Activated CD4-positive, alpha-beta T cell treated with anti-CD3 and anti-CD28 coated beads for 36 hours (primary cell): ENCODE results near the gene SUGP2. TPM values are rescaled to one million over a fixed set of nuclear protein-coding genes. Genes with fewer than 3 reads are reported as not detected.
"Not testable (repeated sequence)": the region's sequence is repeated elsewhere in the genome, so short reads cannot be mapped to it uniquely, and the experiment has no call there.

Experiments used
- ATAC-seq: fragments of 200-7000 bp; cut with Tn5 transposase; one replicate; pipeline ENCODE4 v1.10.0; 2021; ENCODE audit warnings: mild to moderate bottlenecking, moderate library complexity
- CTCF ChIA-PET: fragments of 350-600 bp; sonication (Branson Sonifier 250); formaldehyde crosslinking; loops from one replicate; lab custom pipeline; 2021; ENCODE audit warnings: antibody characterized with exemption; lab: Charles Lee
- POLR2A ChIA-PET: fragments of 350-600 bp; sonication (Branson Sonifier 250); formaldehyde crosslinking; loops from one replicate; lab custom pipeline; 2021; ENCODE audit warnings: antibody characterized with exemption, inconsistent platforms; lab: Charles Lee
- DNase-seq: peaks from one replicate; pipeline ENCODE4 v3.0.0-alpha.2; 2020
- H3K27ac Mint-ChIP-seq: one replicate; pipeline ENCODE4 v1.8.0; 2021; ENCODE audit warnings: mixed read lengths
- H3K27me3 Mint-ChIP-seq: one replicate; pipeline ENCODE4 v1.8.0; 2021; ENCODE audit warnings: mixed read lengths
- H3K36me3 Mint-ChIP-seq: one replicate; pipeline ENCODE4 v1.8.0; 2021; ENCODE audit warnings: low read depth, mixed read lengths
- H3K4me1 Mint-ChIP-seq: one replicate; pipeline ENCODE4 v1.8.0; 2021; ENCODE audit warnings: mixed read lengths
- H3K4me3 Mint-ChIP-seq: one replicate; pipeline ENCODE4 v1.8.0; 2021; ENCODE audit warnings: mild to moderate bottlenecking, moderate library complexity, mixed read lengths
- H3K9me3 Mint-ChIP-seq: one replicate; pipeline ENCODE4 v1.8.0; 2021; ENCODE audit warnings: low read depth, mixed read lengths
- intact Hi-C, 2 experiments: fragments of 100-400 bp; cut with DNase I in 1 of 2; cut with micrococcal nuclease in 1 of 2; formaldehyde crosslinking; loops; one replicate each; pipeline versions ENCODE4 v1.14.2 to v1.15.1; 2022 to 2024; cut with DNase I, micrococcal nuclease
- total RNA-seq, 2 experiments: library from RNA; stranded (reverse); gene quantifications; one replicate each; pipeline ENCODE4 v1.2.3, GENCODE V29; 2021

SUGP2 gene
- total RNA-seq, 2 experiments from 2014 or later, result 89.8 to 104 TPM

GRCh38 chr19:19028526-19028925, 4.8 kb downstream of the SUGP2 start:
- intact Hi-C loops, result no loop called here
- Mint-ChIP-seq H3K4me1 (peaks cover 17% of the 10 kb centered on the region), H3K27me3 (no peaks in the 10 kb centered on the region), H3K4me3 (no peak overlapping the region), H3K27ac (no peak overlapping the region), H3K36me3 (peaks cover 63% of the 10 kb centered on the region), H3K9me3 (no peaks in the 10 kb centered on the region)
- POLR2A ChIA-PET, result no interaction called here
- CTCF ChIA-PET, result no interaction called here
- ATAC-seq, result no peak
- DNase-seq, result no peak

- intact Hi-C loops, result no loop called here
- Mint-ChIP-seq H3K9me3 (no peaks in the 10 kb centered on the region), H3K4me1 (peaks cover 25% of the 10 kb centered on the region), H3K4me3 (no peak overlapping the region), H3K27ac (no peak overlapping the region), H3K27me3 (no peaks in the 10 kb centered on the region), H3K36me3 (peaks cover 70% of the 10 kb centered on the region)
- CTCF ChIA-PET, result no interaction called here
- POLR2A ChIA-PET, result no interaction called here
- no peak for ATAC-seq
- no peak for DNase-seq
Observed at GRCh38 chr19:19027228-19027627, 6.1 kb downstream of the SUGP2 start.

- Mint-ChIP-seq H3K27me3 (no peaks in the 10 kb centered on the region), H3K4me3 (no peak overlapping the region), H3K4me1 (peaks cover 21% of the 10 kb centered on the region), H3K27ac (no peak overlapping the region), H3K9me3 (no peaks in the 10 kb centered on the region), H3K36me3 (peaks cover 68% of the 10 kb centered on the region)
- CTCF ChIA-PET, result no interaction called here
- POLR2A ChIA-PET, result no interaction called here
- no peak for ATAC-seq
- intact Hi-C loops, result no loop called here
- DNase-seq, result no peak
Observed at GRCh38 chr19:19026299-19026971, 6.9 kb downstream of the SUGP2 start.

GRCh38 chr19:19025861-19026260, 7.5 kb downstream of the SUGP2 start:
- no peaks in the 10 kb centered on the region for H3K27me3 Mint-ChIP-seq
- CTCF ChIA-PET, result no interaction called here
- H3K4me3 Mint-ChIP-seq, result no peak overlapping the region
- H3K27ac Mint-ChIP-seq, result no peak overlapping the region
- no peaks in the 10 kb centered on the region for H3K9me3 Mint-ChIP-seq
- no peak for ATAC-seq
- peaks cover 24% of the 10 kb centered on the region for H3K4me1 Mint-ChIP-seq
- intact Hi-C loops, result no loop called here
- POLR2A ChIA-PET, result no interaction called here
- H3K36me3 Mint-ChIP-seq, result peaks cover 69% of the 10 kb centered on the region
- no peak for DNase-seq

GRCh38 chr19:19023376-19023775, 9.9 kb downstream of the SUGP2 start:
- H3K9me3 Mint-ChIP-seq, H3K27ac Mint-ChIP-seq, CTCF ChIA-PET, DNase-seq, H3K27me3 Mint-ChIP-seq, intact Hi-C loops, ATAC-seq, H3K4me3 Mint-ChIP-seq: not testable (repeated sequence)
- H3K4me1 Mint-ChIP-seq, result peaks cover 23% of the 10 kb centered on the region
- POLR2A ChIA-PET, result interaction anchor here (0.6 kb wide), 2 partner anchors 40 to 171 kb away, joined by 3 to 6 read pairs; no protein-coding TSS in a partner anchor
- H3K36me3 Mint-ChIP-seq, result peaks cover 66% of the 10 kb centered on the region

GRCh38 chr19:19022380-19022961, 10.8 kb downstream of the SUGP2 start:
- Mint-ChIP-seq H3K36me3 (peaks cover 65% of the 10 kb centered on the region), H3K4me3 (no peak overlapping the region)

GRCh38 chr19:19021115-19021514, 12.2 kb downstream of the SUGP2 start:
- no peak for ATAC-seq
- Mint-ChIP-seq H3K4me3 (no peak overlapping the region), H3K27ac (no peak overlapping the region), H3K27me3 (no peaks in the 10 kb centered on the region), H3K4me1 (peaks cover 18% of the 10 kb centered on the region), H3K9me3 (no peaks in the 10 kb centered on the region), H3K36me3 (peaks cover 62% of the 10 kb centered on the region)
- ChIA-PET CTCF (interaction anchor here (0.6 to 1.8 kb wide), 3 partner anchors 10 to 296 kb away, joined by 3 to 4 read pairs (median 4); no protein-coding TSS in a partner anchor), POLR2A (interaction anchor here (0.6 kb wide), 2 partner anchors 95 to 330 kb away, joined by 4 read pairs; no protein-coding TSS in a partner anchor)
- intact Hi-C loops, result no loop called here
- no peak for DNase-seq

More at GRCh38 chr19:19022380-19022961, 10.8 kb downstream of the SUGP2 start:
- ChIA-PET CTCF (no interaction called here), POLR2A (no interaction called here)
- H3K4me1 Mint-ChIP-seq, result peaks cover 18% of the 10 kb centered on the region
- H3K27me3 Mint-ChIP-seq, result no peaks in the 10 kb centered on the region
- ATAC-seq (no peak), DNase-seq (no peak)
- peak overlapping the region; percentile 38 for H3K27ac Mint-ChIP-seq
- H3K9me3 Mint-ChIP-seq, result no peaks in the 10 kb centered on the region
- intact Hi-C loops, result no loop called here

- CTCF ChIA-PET, result interaction anchor here (1.6 kb wide), 1 partner anchor 10 kb away, joined by 4 read pairs; no protein-coding TSS in a partner anchor
Observed at GRCh38 chr19:19010551-19010950, 22.8 kb downstream of the SUGP2 start.

GRCh38 chr19:19009951-19010350, 23.4 kb downstream of the SUGP2 start:
- Mint-ChIP-seq H3K36me3 (peaks cover 39% of the 10 kb centered on the region), H3K9me3 (no peaks in the 10 kb centered on the region), H3K27me3 (no peaks in the 10 kb centered on the region), H3K4me3 (no peak overlapping the region), H3K27ac (no peak overlapping the region), H3K4me1 (no peaks in the 10 kb centered on the region)
- DNase-seq, result no peak
- CTCF ChIA-PET, result interaction anchor here (1.6 kb wide), 1 partner anchor 11 kb away, joined by 4 read pairs; no protein-coding TSS in a partner anchor
- POLR2A ChIA-PET, result no interaction called here
- no peak for ATAC-seq
- intact Hi-C loops, result no loop called here

More at GRCh38 chr19:19010551-19010950, 22.8 kb downstream of the SUGP2 start:
- intact Hi-C loops, result no loop called here
- H3K4me3 Mint-ChIP-seq, result no peak overlapping the region
- H3K27ac Mint-ChIP-seq, result no peak overlapping the region
- H3K27me3 Mint-ChIP-seq, result no peaks in the 10 kb centered on the region
- POLR2A ChIA-PET, result no interaction called here
- ATAC-seq, result no peak
- H3K9me3 Mint-ChIP-seq, result no peaks in the 10 kb centered on the region
- H3K36me3 Mint-ChIP-seq, result peaks cover 39% of the 10 kb centered on the region
- no peak for DNase-seq
- H3K4me1 Mint-ChIP-seq, result no peaks in the 10 kb centered on the region

GRCh38 chr19:19006213-19006612, 27.1 kb downstream of the SUGP2 start:
- no peaks in the 10 kb centered on the region for H3K9me3 Mint-ChIP-seq
- POLR2A ChIA-PET, result interaction anchor here (0.6 kb wide), 1 partner anchor 262 kb away, joined by 4 read pairs; no protein-coding TSS in a partner anchor
- no peak overlapping the region for H3K4me3 Mint-ChIP-seq
- H3K4me1 Mint-ChIP-seq, result no peaks in the 10 kb centered on the region
- no peaks in the 10 kb centered on the region for H3K27me3 Mint-ChIP-seq
- no peak for ATAC-seq
- intact Hi-C loops, result no loop called here
- CTCF ChIA-PET, result no interaction called here
- DNase-seq, result no peak
- peaks cover 54% of the 10 kb centered on the region for H3K36me3 Mint-ChIP-seq
- H3K27ac Mint-ChIP-seq, result no peak overlapping the region

GRCh38 chr19:19004144-19004543, 29.2 kb downstream of the SUGP2 start:
- CTCF ChIA-PET, result no interaction called here
- Mint-ChIP-seq H3K9me3 (no peaks in the 10 kb centered on the region), H3K27ac (no peak overlapping the region), H3K36me3 (peaks cover 48% of the 10 kb centered on the region), H3K27me3 (no peaks in the 10 kb centered on the region), H3K4me1 (peaks cover 14% of the 10 kb centered on the region), H3K4me3 (no peak overlapping the region)
- ATAC-seq (no peak), DNase-seq (no peak)
- intact Hi-C loops, result no loop called here
- POLR2A ChIA-PET, result no interaction called here
